ENCODE data around the gene PLA2G15.
A peak's percentile ranks its signal among the peaks of the same experiment; 100 is the strongest.

The PLA2G15 gene

GRCh38 chr16:68257251-68257905 lies 12.2 kb downstream of the PLA2G15 start:
- intact Hi-C loops (cut with DNase I; ENCODE audit: low total_unique reads) = no loop called here
- peak overlapping the region; percentile 77 to 79 for H3K27ac ChIP-seq
- TF ChIP-seq, protein P1, sequence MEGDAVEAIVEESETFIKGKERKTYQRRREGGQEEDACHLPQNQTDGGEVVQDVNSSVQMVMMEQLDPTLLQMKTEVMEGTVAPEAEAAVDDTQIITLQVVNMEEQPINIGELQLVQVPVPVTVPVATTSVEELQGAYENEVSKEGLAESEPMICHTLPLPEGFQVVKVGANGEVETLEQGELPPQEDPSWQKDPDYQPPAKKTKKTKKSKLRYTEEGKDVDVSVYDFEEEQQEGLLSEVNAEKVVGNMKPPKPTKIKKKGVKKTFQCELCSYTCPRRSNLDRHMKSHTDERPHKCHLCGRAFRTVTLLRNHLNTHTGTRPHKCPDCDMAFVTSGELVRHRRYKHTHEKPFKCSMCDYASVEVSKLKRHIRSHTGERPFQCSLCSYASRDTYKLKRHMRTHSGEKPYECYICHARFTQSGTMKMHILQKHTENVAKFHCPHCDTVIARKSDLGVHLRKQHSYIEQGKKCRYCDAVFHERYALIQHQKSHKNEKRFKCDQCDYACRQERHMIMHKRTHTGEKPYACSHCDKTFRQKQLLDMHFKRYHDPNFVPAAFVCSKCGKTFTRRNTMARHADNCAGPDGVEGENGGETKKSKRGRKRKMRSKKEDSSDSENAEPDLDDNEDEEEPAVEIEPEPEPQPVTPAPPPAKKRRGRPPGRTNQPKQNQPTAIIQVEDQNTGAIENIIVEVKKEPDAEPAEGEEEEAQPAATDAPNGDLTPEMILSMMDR (IDR thresholded peaks at IDR 0.05) = no peak
- DNase-seq = no peak
- H3K9me3 ChIP-seq = no peaks in the 10 kb centered on the region
- H3K4me1 ChIP-seq = peaks cover 0 to 20% (median 16%) of the 10 kb centered on the region in 4 donors
- peaks cover 27 to 82% (median 45%) of the 10 kb centered on the region in 3 donors for H3K36me3 ChIP-seq
- no peak overlapping the region for H3K4me3 ChIP-seq
- no peaks in the 10 kb centered on the region for H3K27me3 ChIP-seq

GRCh38 chr16:68257906-68258800 lies 13.0 kb downstream of the PLA2G15 start:
- TF ChIP-seq, protein P1 (IDR thresholded peaks at IDR 0.05) = no peak
- Histone ChIP-seq H3K27me3 (no peaks in the 10 kb centered on the region), H3K9me3 (no peaks in the 10 kb centered on the region), H3K4me1 (peaks cover 0 to 20% (median 16%) of the 10 kb centered on the region in 4 donors), H3K36me3 (peaks cover 27 to 75% (median 40%) of the 10 kb centered on the region in 3 donors), H3K27ac (peak overlapping the region; percentile 77 to 79), H3K4me3 (no peak overlapping the region)
- peak in 1 of 2 donors; percentile 89 for DNase-seq
- intact Hi-C loops (cut with DNase I; ENCODE audit: low total_unique reads) = no loop called here

DNA sequence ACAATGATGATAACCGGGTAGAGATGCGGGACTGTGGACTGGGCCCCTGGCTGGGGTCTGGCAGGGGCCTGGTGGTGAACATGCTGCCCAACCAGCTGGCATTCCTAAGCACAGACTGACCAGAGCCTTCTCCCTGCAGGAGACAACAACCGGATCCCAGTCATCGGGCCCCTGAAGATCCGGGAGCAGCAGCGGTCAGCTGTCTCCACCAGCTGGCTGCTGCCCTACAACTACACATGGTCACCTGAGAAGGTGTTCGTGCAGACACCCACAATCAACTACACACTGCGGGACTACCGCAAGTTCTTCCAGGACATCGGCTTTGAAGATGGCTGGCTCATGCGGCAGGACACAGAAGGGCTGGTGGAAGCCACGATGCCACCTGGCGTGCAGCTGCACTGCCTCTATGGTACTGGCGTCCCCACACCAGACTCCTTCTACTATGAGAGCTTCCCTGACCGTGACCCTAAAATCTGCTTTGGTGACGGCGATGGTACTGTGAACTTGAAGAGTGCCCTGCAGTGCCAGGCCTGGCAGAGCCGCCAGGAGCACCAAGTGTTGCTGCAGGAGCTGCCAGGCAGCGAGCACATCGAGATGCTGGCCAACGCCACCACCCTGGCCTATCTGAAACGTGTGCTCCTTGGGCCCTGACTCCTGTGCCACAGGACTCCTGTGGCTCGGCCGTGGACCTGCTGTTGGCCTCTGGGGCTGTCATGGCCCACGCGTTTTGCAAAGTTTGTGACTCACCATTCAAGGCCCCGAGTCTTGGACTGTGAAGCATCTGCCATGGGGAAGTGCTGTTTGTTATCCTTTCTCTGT lies 14.0 kb downstream of the PLA2G15 start:
- TF ChIP-seq, protein P1 (IDR thresholded peaks at IDR 0.05) = no peak
- Histone ChIP-seq H3K4me3 (no peak overlapping the region), H3K27ac (peak overlapping the region; percentile 77 to 79), H3K4me1 (peaks cover 0 to 26% (median 22%) of the 10 kb centered on the region in 4 donors), H3K9me3 (no peaks in the 10 kb centered on the region), H3K36me3 (peaks cover 27 to 64% (median 37%) of the 10 kb centered on the region in 3 donors), H3K27me3 (no peaks in the 10 kb centered on the region)
- intact Hi-C loops (cut with DNase I; ENCODE audit: low total_unique reads) = no loop called here
- no peak for DNase-seq

DNA sequence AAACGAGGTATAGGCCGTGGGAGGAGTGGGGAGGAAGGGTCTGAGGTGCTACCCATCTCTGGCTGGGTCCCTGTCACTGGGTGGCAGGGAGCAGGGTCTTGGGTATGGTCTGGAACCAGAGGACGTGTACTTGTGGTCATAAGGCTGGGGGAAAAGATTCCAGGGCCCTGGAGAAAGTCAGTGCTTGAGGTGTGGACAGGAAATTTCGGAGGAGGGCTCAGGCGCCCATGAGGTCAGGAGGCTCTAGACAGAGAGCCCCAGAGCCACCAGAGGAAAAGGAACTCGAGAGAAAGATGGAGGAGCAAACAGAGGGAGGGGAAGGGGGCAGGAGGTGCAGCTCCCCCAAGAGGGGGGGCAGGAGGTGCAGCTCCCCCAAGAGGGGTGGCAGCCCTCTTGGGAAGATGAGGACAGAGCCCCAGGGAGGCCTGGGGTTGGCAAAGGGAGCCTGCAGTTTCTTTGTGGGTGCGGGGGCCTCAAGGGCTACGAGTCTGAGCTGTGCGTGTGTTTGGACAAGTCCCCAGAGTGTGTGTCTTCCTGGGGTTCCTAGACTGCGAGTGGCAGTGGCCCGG lies 18.5 kb downstream of the PLA2G15 start:
- H3K27ac ChIP-seq = peak overlapping the region; percentile 89 to 96
- H3K9me3 ChIP-seq = no peaks in the 10 kb centered on the region
- H3K36me3 ChIP-seq = peaks cover 12 to 22% (median 19%) of the 10 kb centered on the region in 3 donors
- H3K27me3 ChIP-seq = no peaks in the 10 kb centered on the region
- no peak for DNase-seq
- peak overlapping the region; percentile 73 to 83 for H3K4me3 ChIP-seq
- H3K4me1 ChIP-seq = peaks cover 0 to 31% (median 17%) of the 10 kb centered on the region in 4 donors
- intact Hi-C loops (cut with DNase I; ENCODE audit: low total_unique reads) = loop anchor here (1.0 to 2.0 kb wide), 2 partner anchors 25 to 47 kb away; partner anchors contain the start of gene SLC7A6OS
- TF ChIP-seq, protein P1 (IDR thresholded peaks at IDR 0.05) = no peak

All from tibial artery (tissue), 4 donors.